ENCODE data around the gene IL1RN. TPM values are rescaled to one million over a fixed set of nuclear protein-coding genes. Genes with fewer than 3 reads are reported as not detected.

IL1RN gene
- total and polyA plus RNA-seq, 4 donors, result 0.74 to 11.6 (median 6.6) TPM

- ATAC-seq (ENCODE audit: low FRiP score) (no peak), DNase-seq (no peak)
- intact Hi-C loops (cut with DNase I), result no loop called here
- no peak overlapping the region for H3K27ac ChIP-seq (ENCODE audit: low read depth in 1 of 2, low read length in 2 of 2)
- 39 to 41% methylated on average over 10 of the region's 10 CpGs for WGBS, 2 donors
- no peaks in the 10 kb centered on the region for H3K9me3 ChIP-seq (ENCODE audit: control insufficient read depth, low read length)
- no peaks in the 10 kb centered on the region for H3K4me1 ChIP-seq (ENCODE audit: control insufficient read depth in 1 of 2, insufficient read depth in 2 of 2, low read length in 2 of 2)
- no peaks in the 10 kb centered on the region for H3K36me3 ChIP-seq (ENCODE audit: control insufficient read depth in 1 of 2, insufficient read depth in 2 of 2, low read length in 1 of 2)
- no peak overlapping the region for H3K4me3 ChIP-seq (ENCODE audit: low read length in 2 of 2)
- H3K27me3 ChIP-seq (ENCODE audit: control insufficient read depth in 1 of 2, insufficient read depth in 2 of 2, low read length in 1 of 2), result no peaks in the 10 kb centered on the region
Measured at GRCh38 chr2:113156278-113157117, 29.1 kb downstream of the IL1RN start.

DNA sequence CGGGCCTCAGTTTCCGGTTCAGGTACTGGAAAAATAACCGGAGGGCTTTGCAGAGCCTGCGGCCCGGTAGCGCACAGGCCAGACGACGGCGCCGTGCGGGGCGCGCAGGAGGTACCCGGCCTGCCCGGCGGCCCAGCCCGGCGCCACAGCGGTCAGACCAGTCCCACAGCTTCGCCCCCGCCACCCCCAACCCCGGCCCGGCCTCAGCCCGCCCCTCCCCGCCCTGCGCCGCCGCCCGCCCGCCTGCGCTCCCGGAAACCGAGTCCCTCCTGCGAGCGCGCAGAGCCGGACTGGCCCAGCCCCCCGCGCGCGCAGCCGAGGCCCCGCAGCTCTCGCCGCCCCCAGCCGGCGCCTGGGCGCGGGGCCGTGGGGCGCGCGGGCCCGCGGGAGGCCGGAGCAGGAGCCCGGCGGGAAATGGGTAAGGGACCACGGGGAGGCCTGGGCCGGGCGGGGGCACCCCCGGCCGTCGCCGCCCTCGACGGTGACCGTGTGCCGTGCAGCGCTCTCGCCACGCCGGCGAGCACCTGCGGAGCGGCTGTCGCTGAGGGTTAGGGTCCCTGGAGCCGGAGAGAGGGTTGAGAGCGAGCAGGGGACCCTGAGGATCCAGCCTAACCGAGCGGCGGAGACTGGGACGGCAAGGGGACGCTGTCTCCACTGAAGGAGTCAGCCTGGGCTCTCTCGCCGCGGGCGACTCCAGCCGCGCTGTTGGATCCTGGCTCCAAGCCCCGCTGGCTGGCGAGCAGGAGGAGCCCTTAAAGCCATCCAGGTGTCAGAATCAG lies 29.9 kb downstream of the IL1RN start:
- Histone ChIP-seq H3K4me1 (ENCODE audit: control insufficient read depth in 1 of 2, insufficient read depth in 2 of 2, low read length in 2 of 2) (no peaks in the 10 kb centered on the region), H3K9me3 (ENCODE audit: control insufficient read depth, low read length) (no peaks in the 10 kb centered on the region), H3K36me3 (ENCODE audit: control insufficient read depth in 1 of 2, insufficient read depth in 2 of 2, low read length in 1 of 2) (no peaks in the 10 kb centered on the region), H3K27ac (ENCODE audit: low read depth in 1 of 2, low read length in 2 of 2) (no peak overlapping the region), H3K4me3 (ENCODE audit: low read length in 2 of 2) (no peak overlapping the region), H3K27me3 (ENCODE audit: control insufficient read depth in 1 of 2, insufficient read depth in 2 of 2, low read length in 1 of 2) (no peaks in the 10 kb centered on the region)
- intact Hi-C loops (cut with DNase I), result no loop called here
- DNase-seq, result peak in 1 of 2 donors; percentile 62
- no peak for ATAC-seq (ENCODE audit: low FRiP score)
- 1 to 2% methylated on average over 52 to 92 of the region's 92 CpGs for WGBS, 2 donors

GRCh38 chr2:113157897-113158753 lies 30.7 kb downstream of the IL1RN start:
- intact Hi-C loops (cut with DNase I), result no loop called here
- no peaks in the 10 kb centered on the region for H3K36me3 ChIP-seq (ENCODE audit: control insufficient read depth in 1 of 2, insufficient read depth in 2 of 2, low read length in 1 of 2)
- peak in 1 of 2 donors; percentile 55 for DNase-seq
- no peaks in the 10 kb centered on the region for H3K27me3 ChIP-seq (ENCODE audit: control insufficient read depth in 1 of 2, insufficient read depth in 2 of 2, low read length in 1 of 2)
- 60 to 65% methylated on average over 10 of the region's 10 CpGs for WGBS, 2 donors
- no peak for ATAC-seq (ENCODE audit: low FRiP score)
- no peaks in the 10 kb centered on the region for H3K4me1 ChIP-seq (ENCODE audit: control insufficient read depth in 1 of 2, insufficient read depth in 2 of 2, low read length in 2 of 2)
- no peak overlapping the region for H3K27ac ChIP-seq (ENCODE audit: low read depth in 1 of 2, low read length in 2 of 2)
- no peak overlapping the region for H3K4me3 ChIP-seq (ENCODE audit: low read length in 2 of 2)
- H3K9me3 ChIP-seq (ENCODE audit: control insufficient read depth, low read length), result no peaks in the 10 kb centered on the region

DNA sequence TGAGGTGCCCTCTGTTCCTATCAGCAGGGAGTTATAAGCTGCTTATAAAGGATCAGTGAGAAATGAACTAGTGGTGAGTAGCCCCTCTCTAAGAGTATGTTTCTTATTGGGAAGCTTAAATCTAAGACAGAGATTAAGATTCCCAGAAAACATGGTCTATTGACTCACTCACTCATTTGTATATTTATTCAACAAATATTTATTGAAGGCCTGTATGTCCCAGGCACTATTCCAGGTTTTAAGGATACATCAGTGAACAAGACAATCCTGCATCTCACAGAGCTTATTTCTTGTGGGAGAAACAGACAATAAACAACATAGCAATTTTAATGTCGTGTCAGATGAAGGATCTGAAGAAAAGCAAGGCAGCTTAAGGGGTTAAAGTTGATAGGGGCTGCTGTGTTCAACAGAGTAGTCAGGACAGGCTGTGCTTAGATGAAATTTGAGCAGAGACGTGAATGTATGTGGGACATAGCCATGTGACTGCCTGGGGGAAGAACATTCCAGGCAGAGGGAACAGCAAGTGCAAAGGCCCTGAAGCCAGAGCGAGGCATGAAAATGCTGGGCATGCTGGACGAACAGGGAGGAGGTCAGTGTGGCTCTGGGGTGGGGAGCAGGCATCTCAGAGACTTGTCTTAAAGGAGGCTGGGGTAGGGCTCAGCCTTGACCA lies 31.6 kb downstream of the IL1RN start:
- no peaks in the 10 kb centered on the region for H3K4me1 ChIP-seq (ENCODE audit: control insufficient read depth in 1 of 2, insufficient read depth in 2 of 2, low read length in 2 of 2)
- no peaks in the 10 kb centered on the region for H3K36me3 ChIP-seq (ENCODE audit: control insufficient read depth in 1 of 2, insufficient read depth in 2 of 2, low read length in 1 of 2)
- intact Hi-C loops (cut with DNase I), result no loop called here
- H3K27ac ChIP-seq (ENCODE audit: low read depth in 1 of 2, low read length in 2 of 2), result no peak overlapping the region
- 84 to 85% methylated on average over 4 of the region's 4 CpGs for whole genome bisulfite sequencing, 2 donors
- DNase-seq (no peak), ATAC-seq (ENCODE audit: low FRiP score) (no peak)
- no peak overlapping the region for H3K4me3 ChIP-seq (ENCODE audit: low read length in 2 of 2)
- H3K9me3 ChIP-seq (ENCODE audit: control insufficient read depth, low read length), result no peaks in the 10 kb centered on the region
- no peaks in the 10 kb centered on the region for H3K27me3 ChIP-seq (ENCODE audit: control insufficient read depth in 1 of 2, insufficient read depth in 2 of 2, low read length in 1 of 2)

DNA sequence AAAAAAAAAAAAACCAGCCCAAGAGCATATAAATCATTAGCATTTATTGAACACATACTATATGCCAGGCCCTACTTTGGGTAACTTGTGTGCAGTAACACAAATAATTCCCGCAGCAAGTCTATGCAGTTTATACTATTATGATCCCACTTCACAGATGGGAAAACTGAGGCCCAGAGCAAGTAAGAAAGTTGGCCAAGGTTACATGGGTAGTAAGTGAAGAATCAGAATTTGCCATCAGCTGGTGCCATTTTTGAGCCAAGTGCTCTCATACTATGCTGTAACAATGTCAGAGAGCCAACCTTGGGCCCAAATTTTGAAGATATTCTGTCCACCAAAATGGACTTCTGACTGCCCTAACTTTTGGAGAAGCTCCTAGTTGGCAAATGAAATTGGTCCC lies 32.9 kb downstream of the IL1RN start:
- H3K4me3 ChIP-seq (ENCODE audit: low read length in 2 of 2), result no peak overlapping the region
- H3K4me1 ChIP-seq (ENCODE audit: control insufficient read depth in 1 of 2, insufficient read depth in 2 of 2, low read length in 2 of 2), result no peaks in the 10 kb centered on the region
- H3K9me3 ChIP-seq (ENCODE audit: control insufficient read depth, low read length), result no peaks in the 10 kb centered on the region
- H3K36me3 ChIP-seq (ENCODE audit: control insufficient read depth in 1 of 2, insufficient read depth in 2 of 2, low read length in 1 of 2), result no peaks in the 10 kb centered on the region
- no peak for DNase-seq
- ATAC-seq (ENCODE audit: low FRiP score), result no peak
- H3K27ac ChIP-seq (ENCODE audit: low read depth in 1 of 2, low read length in 2 of 2), result no peak overlapping the region
- intact Hi-C loops (cut with DNase I), result no loop called here
- no peaks in the 10 kb centered on the region for H3K27me3 ChIP-seq (ENCODE audit: control insufficient read depth in 1 of 2, insufficient read depth in 2 of 2, low read length in 1 of 2)
- WGBS, 2 donors, result 96 to 100% methylated on average over 1 of the region's 1 CpG

GRCh38 chr2:113160962-113161361 lies 33.6 kb downstream of the IL1RN start:
- 88% methylated on average over 5 of the region's 5 CpGs for WGBS, 2 donors
- no peaks in the 10 kb centered on the region for H3K36me3 ChIP-seq (ENCODE audit: control insufficient read depth in 1 of 2, insufficient read depth in 2 of 2, low read length in 1 of 2)
- H3K27me3 ChIP-seq (ENCODE audit: control insufficient read depth in 1 of 2, insufficient read depth in 2 of 2, low read length in 1 of 2), result no peaks in the 10 kb centered on the region
- H3K4me3 ChIP-seq (ENCODE audit: low read length in 2 of 2), result no peak overlapping the region
- no peak overlapping the region for H3K27ac ChIP-seq (ENCODE audit: low read depth in 1 of 2, low read length in 2 of 2)
- intact Hi-C loops (cut with DNase I), result no loop called here
- DNase-seq, result no peak
- ATAC-seq (ENCODE audit: low FRiP score), result no peak
- H3K4me1 ChIP-seq (ENCODE audit: control insufficient read depth in 1 of 2, insufficient read depth in 2 of 2, low read length in 2 of 2), result no peaks in the 10 kb centered on the region
- H3K9me3 ChIP-seq (ENCODE audit: control insufficient read depth, low read length), result no peaks in the 10 kb centered on the region

DNA sequence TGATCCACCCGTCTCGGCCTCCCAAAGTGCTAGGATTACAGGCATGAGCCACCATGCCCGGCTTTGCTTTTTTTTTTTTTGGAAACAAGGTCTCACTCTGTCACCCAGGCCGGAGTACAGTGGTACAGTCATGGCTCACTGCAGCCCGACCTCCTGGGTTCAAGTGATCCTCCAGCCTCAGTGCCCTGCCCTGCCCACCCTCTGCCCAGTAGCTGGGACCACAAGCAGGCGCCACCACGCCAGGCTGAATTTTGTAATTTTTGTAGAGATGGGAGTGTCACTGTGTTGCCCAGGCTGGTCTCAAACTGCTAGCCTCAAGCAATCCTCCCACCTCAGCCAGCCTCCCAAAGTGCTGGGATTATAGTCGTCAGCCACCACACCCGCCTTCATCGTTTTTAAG lies 34.8 kb downstream of the IL1RN start:
- no peak for DNase-seq
- H3K27ac ChIP-seq (ENCODE audit: low read depth in 1 of 2, low read length in 2 of 2), result no peak overlapping the region
- no peaks in the 10 kb centered on the region for H3K36me3 ChIP-seq (ENCODE audit: control insufficient read depth in 1 of 2, insufficient read depth in 2 of 2, low read length in 1 of 2)
- H3K27me3 ChIP-seq (ENCODE audit: control insufficient read depth in 1 of 2, insufficient read depth in 2 of 2, low read length in 1 of 2), result no peaks in the 10 kb centered on the region
- WGBS, 2 donors, result 90 to 91% methylated on average over 10 of the region's 10 CpGs
- ATAC-seq (ENCODE audit: low FRiP score), result no peak
- H3K4me1 ChIP-seq (ENCODE audit: control insufficient read depth in 1 of 2, insufficient read depth in 2 of 2, low read length in 2 of 2), result no peaks in the 10 kb centered on the region
- H3K9me3 ChIP-seq (ENCODE audit: control insufficient read depth, low read length), result no peaks in the 10 kb centered on the region
- H3K4me3 ChIP-seq (ENCODE audit: low read length in 2 of 2), result no peak overlapping the region
- intact Hi-C loops (cut with DNase I), result no loop called here

GRCh38 chr2:113162869-113163268 lies 35.5 kb downstream of the IL1RN start:
- no peaks in the 10 kb centered on the region for H3K27me3 ChIP-seq (ENCODE audit: control insufficient read depth in 1 of 2, insufficient read depth in 2 of 2, low read length in 1 of 2)
- ATAC-seq (ENCODE audit: low FRiP score) (no peak), DNase-seq (no peak)
- H3K36me3 ChIP-seq (ENCODE audit: control insufficient read depth in 1 of 2, insufficient read depth in 2 of 2, low read length in 1 of 2), result no peaks in the 10 kb centered on the region
- no peaks in the 10 kb centered on the region for H3K9me3 ChIP-seq (ENCODE audit: control insufficient read depth, low read length)
- no peaks in the 10 kb centered on the region for H3K4me1 ChIP-seq (ENCODE audit: control insufficient read depth in 1 of 2, insufficient read depth in 2 of 2, low read length in 2 of 2)
- H3K4me3 ChIP-seq (ENCODE audit: low read length in 2 of 2), result no peak overlapping the region
- intact Hi-C loops (cut with DNase I), result no loop called here
- no peak overlapping the region for H3K27ac ChIP-seq (ENCODE audit: low read depth in 1 of 2, low read length in 2 of 2)
